OCI-LY1 (cell line): ENCODE data around the gene C2CD3.

ENCODE experiments used
- CTCF ChIP-seq: fragments of 200-600 bp; sonication (generic), shearing (Covaris generic); IDR thresholded peaks from 2 replicates; pipeline ENCODE4 v1.5.1; 2017; ENCODE audit warnings: mild to moderate bottlenecking, antibody characterized with exemption, low read length, moderate library complexity, mixed read lengths
- EZH2 ChIP-seq: fragments of 200-600 bp; sonication (generic), shearing (Covaris generic); IDR thresholded peaks from 2 replicates; pipeline ENCODE4 v1.8.0; 2017; ENCODE audit warnings: borderline replicate concordance, mixed run types, mild to moderate bottlenecking, antibody characterized with exemption, low read length, moderate library complexity, mixed read lengths

GRCh38 chr11:73995731-73996130 is 175.1 kb downstream of the C2CD3 start:
- TF ChIP-seq CTCF = no peak
- no peak for TF ChIP-seq EZH2
